KMS-11 (cell line): Measurements from ENCODE around the gene EEIG2.

Source experiments
- H2AFZ ChIP-seq: fragments of 200-600 bp; sonication (generic); 2 replicates; pipeline ENCODE4 v1.6.1; 2016; ENCODE audit warnings: antibody characterized with exemption, mixed run types, low read depth
- H3K27ac ChIP-seq: fragments of 200-600 bp; sonication (generic); 2 replicates; pipeline ENCODE4 v1.6.1; 2016; ENCODE audit warnings: mild to moderate bottlenecking, mixed run types
- H3K27me3 ChIP-seq: fragments of 200-600 bp; sonication (generic); 2 replicates; pipeline ENCODE4 v1.6.1; 2017; ENCODE audit warnings: mild to moderate bottlenecking, low read depth, mixed run types, moderate library complexity; ENCODE audit not compliant: insufficient read depth
- H3K36me3 ChIP-seq: fragments of 200-600 bp; sonication (generic); 2 replicates; pipeline ENCODE4 v1.6.1; 2017; ENCODE audit warnings: mild to moderate bottlenecking, mixed run types; ENCODE audit not compliant: insufficient read depth
- H3K4me1 ChIP-seq: fragments of 200-600 bp; sonication (generic); 2 replicates; pipeline ENCODE4 v1.6.1; 2016; ENCODE audit warnings: mild to moderate bottlenecking, low read depth, mixed run types; ENCODE audit not compliant: poor library complexity, severe bottlenecking
- H3K4me2 ChIP-seq: fragments of 200-600 bp; sonication (generic); 2 replicates; pipeline ENCODE4 v1.7.0; 2016; ENCODE audit warnings: mild to moderate bottlenecking, mixed run types
- H3K4me3 ChIP-seq: fragments of 200-600 bp; sonication (generic); IDR thresholded peaks from 2 replicates; pipeline ENCODE4 v1.6.1; 2017; ENCODE audit warnings: low read depth, low read length, mixed read lengths; ENCODE audit not compliant: insufficient read depth
- H3K79me2 ChIP-seq: fragments of 200-600 bp; sonication (generic); 2 replicates; pipeline ENCODE4 v1.6.1; 2016; ENCODE audit warnings: low read depth, mixed run types; ENCODE audit not compliant: insufficient read depth
- H3K9ac ChIP-seq: fragments of 200-600 bp; sonication (generic); 2 replicates; pipeline ENCODE4 v1.6.1; 2016; ENCODE audit warnings: mild to moderate bottlenecking, mixed run types
- H4K20me1 ChIP-seq: fragments of 200-600 bp; sonication (generic); 2 replicates; pipeline ENCODE4 v1.6.1; 2016; ENCODE audit warnings: mild to moderate bottlenecking, mixed run types; ENCODE audit not compliant: insufficient read depth
- CTCF ChIP-seq: fragments of 200-600 bp; sonication (generic); conservative IDR thresholded peaks from 2 replicates; pipeline ENCODE4 v1.6.1; 2017; ENCODE audit warnings: low read depth, mild to moderate bottlenecking, antibody characterized with exemption, low read length, moderate library complexity, mixed read lengths

The EEIG2 gene

GRCh38 chr1:108527837-108528236 is 32.1 kb upstream of the EEIG2 start:
- no peaks in the 10 kb centered on the region for H3K27me3 ChIP-seq
- H3K4me3 ChIP-seq, result no peak overlapping the region
- no peaks in the 10 kb centered on the region for H3K4me1 ChIP-seq
- no peaks in the 10 kb centered on the region for H4K20me1 ChIP-seq
- H3K9ac ChIP-seq, result no peak overlapping the region
- TF ChIP-seq CTCF, result no peak
- H3K4me2 ChIP-seq, result no peak overlapping the region
- no peak overlapping the region for H3K27ac ChIP-seq
- no peaks in the 10 kb centered on the region for H3K79me2 ChIP-seq
- H3K36me3 ChIP-seq, result no peaks in the 10 kb centered on the region
- no peak overlapping the region for H2AFZ ChIP-seq

GRCh38 chr1:108531444-108531843 is 28.5 kb upstream of the EEIG2 start:
- Histone ChIP-seq H3K4me2 (no peak overlapping the region), H4K20me1 (no peaks in the 10 kb centered on the region), H3K4me3 (no peak overlapping the region), H3K79me2 (no peaks in the 10 kb centered on the region), H3K9ac (no peak overlapping the region), H3K27ac (no peak overlapping the region), H3K27me3 (no peaks in the 10 kb centered on the region), H3K36me3 (no peaks in the 10 kb centered on the region), H2AFZ (no peak overlapping the region), H3K4me1 (no peaks in the 10 kb centered on the region)
- TF ChIP-seq CTCF, result no peak

- no peak overlapping the region for H3K9ac ChIP-seq
- no peaks in the 10 kb centered on the region for H3K36me3 ChIP-seq
- no peaks in the 10 kb centered on the region for H3K79me2 ChIP-seq
- H3K27me3 ChIP-seq, result no peaks in the 10 kb centered on the region
- no peak for TF ChIP-seq CTCF
- H3K27ac ChIP-seq, result no peak overlapping the region
- no peak overlapping the region for H3K4me3 ChIP-seq
- H4K20me1 ChIP-seq, result no peaks in the 10 kb centered on the region
- no peak overlapping the region for H2AFZ ChIP-seq
- H3K4me1 ChIP-seq, result no peaks in the 10 kb centered on the region
- no peak overlapping the region for H3K4me2 ChIP-seq
These were observed 27.2 kb upstream of the EEIG2 start for GRCh38 chr1:108532730-108533129.

- no peak overlapping the region for H3K4me2 ChIP-seq
- no peak overlapping the region for H3K4me3 ChIP-seq
- TF ChIP-seq CTCF, result no peak
- H3K79me2 ChIP-seq, result no peaks in the 10 kb centered on the region
- H3K27me3 ChIP-seq, result no peaks in the 10 kb centered on the region
- H3K9ac ChIP-seq, result no peak overlapping the region
- no peak overlapping the region for H2AFZ ChIP-seq
- no peaks in the 10 kb centered on the region for H3K36me3 ChIP-seq
- no peak overlapping the region for H3K27ac ChIP-seq
- no peaks in the 10 kb centered on the region for H4K20me1 ChIP-seq
- H3K4me1 ChIP-seq, result no peaks in the 10 kb centered on the region
These were observed 26.4 kb upstream of the EEIG2 start for GRCh38 chr1:108533351-108534083.
